ENCODE data around the gene RELB. TPM values are rescaled to one million over a fixed set of nuclear protein-coding genes. Genes with fewer than 3 reads are reported as not detected.
"Not testable (repeated sequence)": the region's sequence is repeated elsewhere in the genome, so short reads cannot be mapped to it uniquely, and the experiment has no call there.

The RELB gene
- total RNA-seq, 4 donors from 2014 or later: 8.1 to 15.1 (median 11.7) TPM

DNA sequence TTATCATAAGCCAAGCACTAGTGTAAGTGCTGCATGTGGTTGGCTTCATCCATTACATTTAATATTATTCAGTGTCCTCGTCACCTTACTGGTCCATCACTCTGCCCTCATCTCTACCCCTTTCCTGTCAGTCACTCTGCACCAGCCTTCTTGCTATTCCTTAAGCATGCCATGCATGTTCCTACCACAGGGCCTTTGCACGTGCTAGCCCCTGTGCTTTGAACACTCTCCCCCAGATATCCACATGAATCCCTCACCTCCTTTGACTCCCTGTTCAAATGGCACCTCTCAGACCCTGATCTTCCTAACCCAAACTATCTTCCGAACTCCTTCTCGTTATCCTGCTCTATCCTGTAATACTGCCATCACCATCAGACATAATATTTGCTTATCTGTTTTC lies 3.2 kb upstream of the RELB start:
- WGBS, 2 donors: 88 to 90% methylated on average over 4 of the region's 4 CpGs
- DNase-seq (ENCODE audit: low spot score in 2 of 2): no peak
- no peak overlapping the region for H3K4me3 ChIP-seq (ENCODE audit: low read depth, poor library complexity, severe bottlenecking)

DNA sequence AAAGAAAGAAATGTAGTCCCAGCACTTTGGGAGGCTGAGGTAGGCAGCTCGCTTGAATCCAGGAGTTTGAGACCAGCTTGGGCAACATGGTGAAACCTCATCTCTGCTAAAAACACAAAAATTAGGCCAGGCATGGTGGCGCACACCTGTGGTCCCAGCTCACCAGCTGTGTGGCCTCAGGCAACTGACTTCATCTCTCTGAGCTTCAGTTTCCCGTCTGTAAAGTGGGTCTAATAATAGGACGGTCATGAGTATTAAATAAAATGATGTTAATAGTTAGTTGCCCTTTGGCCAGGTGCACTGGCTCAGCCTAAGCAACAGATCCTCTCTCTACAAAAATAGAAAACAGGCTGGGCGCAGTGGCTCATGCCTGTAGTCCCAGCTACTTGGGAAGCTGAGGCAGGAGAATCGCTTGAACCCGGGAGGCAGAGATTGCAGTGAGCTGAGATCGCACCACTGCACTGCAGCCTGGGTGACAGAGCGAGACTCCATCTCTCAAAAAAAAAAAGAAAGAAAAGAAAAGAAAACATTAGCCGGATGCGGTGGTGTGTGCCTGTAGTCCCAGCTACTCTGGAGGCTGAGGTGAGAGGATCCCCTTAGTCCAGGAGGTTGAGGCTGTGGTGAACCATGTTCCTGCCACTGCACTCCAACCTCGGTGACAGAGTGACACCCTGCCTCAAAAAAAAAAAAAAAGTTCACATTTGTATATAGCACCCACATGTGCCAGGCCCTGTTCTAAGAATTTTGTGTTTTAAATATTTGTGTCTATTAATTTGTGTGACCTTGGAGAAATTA lies 1.9 kb upstream of the RELB start:
- H3K4me3 ChIP-seq (ENCODE audit: low read depth, poor library complexity, severe bottlenecking); intact Hi-C loops (cut with DNase I; ENCODE audit: low total_unique reads); DNase-seq (ENCODE audit: low spot score in 2 of 2): not testable (repeated sequence)
- WGBS, 2 donors: 66 to 76% methylated on average over 12 of the region's 12 CpGs

More for the DNA sequence above, 3.2 kb upstream of the RELB start:
- intact Hi-C loops (cut with DNase I; ENCODE audit: low total_unique reads): no loop called here
- TF ChIP-seq, protein P1, sequence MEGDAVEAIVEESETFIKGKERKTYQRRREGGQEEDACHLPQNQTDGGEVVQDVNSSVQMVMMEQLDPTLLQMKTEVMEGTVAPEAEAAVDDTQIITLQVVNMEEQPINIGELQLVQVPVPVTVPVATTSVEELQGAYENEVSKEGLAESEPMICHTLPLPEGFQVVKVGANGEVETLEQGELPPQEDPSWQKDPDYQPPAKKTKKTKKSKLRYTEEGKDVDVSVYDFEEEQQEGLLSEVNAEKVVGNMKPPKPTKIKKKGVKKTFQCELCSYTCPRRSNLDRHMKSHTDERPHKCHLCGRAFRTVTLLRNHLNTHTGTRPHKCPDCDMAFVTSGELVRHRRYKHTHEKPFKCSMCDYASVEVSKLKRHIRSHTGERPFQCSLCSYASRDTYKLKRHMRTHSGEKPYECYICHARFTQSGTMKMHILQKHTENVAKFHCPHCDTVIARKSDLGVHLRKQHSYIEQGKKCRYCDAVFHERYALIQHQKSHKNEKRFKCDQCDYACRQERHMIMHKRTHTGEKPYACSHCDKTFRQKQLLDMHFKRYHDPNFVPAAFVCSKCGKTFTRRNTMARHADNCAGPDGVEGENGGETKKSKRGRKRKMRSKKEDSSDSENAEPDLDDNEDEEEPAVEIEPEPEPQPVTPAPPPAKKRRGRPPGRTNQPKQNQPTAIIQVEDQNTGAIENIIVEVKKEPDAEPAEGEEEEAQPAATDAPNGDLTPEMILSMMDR (IDR thresholded peaks at IDR 0.05): no peak
- no peak for TF ChIP-seq POLR2A (IDR thresholded peaks at IDR 0.05)

DNA sequence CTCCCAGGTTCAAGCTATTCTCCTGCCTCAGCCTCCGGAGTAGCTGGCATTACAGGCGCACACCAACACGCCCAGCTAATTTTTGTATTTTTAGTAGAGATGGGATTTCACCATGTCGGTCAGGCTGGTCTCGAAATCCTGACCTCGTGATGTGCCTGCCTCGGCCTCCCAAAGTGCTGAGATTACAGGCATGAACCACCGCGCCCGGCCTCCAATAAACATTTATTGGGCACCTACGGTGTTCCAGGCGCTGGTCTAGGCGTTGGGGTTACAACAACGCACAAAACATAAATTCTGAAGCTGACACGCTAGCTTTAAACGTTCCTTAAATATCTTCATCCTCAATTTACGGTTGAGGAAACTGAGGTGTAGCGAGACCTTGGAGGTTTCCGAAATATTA lies 599 bp upstream of the RELB start:
- intact Hi-C loops (cut with DNase I; ENCODE audit: low total_unique reads); DNase-seq (ENCODE audit: low spot score in 2 of 2); H3K4me3 ChIP-seq (ENCODE audit: low read depth, poor library complexity, severe bottlenecking): not testable (repeated sequence)
- WGBS, 2 donors: 60 to 71% methylated on average over 19 of the region's 19 CpGs

DNA sequence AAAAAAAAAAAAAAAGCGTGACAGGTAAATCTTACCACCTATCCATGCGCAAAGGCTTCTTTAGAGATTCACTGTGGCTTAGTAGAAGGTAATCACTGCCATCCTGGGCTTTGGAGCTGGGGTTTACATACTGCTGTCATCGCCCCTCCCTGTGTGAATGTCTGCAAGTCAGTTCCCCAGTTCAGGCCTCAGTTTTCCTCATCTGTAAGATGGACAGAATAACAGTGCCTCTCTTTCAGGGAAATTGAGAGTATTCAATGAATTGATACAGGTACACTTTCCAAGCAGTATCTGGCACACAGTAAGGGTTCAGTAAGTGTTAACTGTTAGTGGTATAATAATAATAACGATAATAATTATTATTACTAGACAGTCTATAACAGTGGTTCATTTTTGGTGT lies 2.2 kb downstream of the RELB start:
- WGBS, 2 donors: 93 to 99% methylated on average over 4 of the region's 4 CpGs

DNA sequence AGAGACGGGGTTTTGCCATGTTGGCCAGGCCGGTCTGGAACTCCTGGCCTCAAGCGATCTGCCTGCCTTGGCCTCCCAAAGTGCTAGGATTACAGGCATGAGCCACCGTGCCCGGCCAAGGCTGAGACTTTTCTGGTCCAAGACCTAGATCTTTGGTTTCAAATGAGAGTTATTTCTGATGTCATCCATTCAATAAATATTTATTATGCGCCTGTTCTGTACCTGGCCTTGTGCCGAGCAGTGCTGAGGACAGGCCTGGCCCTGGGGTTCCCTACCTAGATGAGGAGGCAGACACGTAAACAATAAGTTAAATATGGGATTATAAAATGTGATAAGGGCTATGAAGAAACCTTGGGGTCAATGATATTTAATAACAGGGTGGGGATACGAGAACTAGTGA lies 4.5 kb downstream of the RELB start:
- 90 to 91% methylated on average over 9 of the region's 9 CpGs for WGBS, 2 donors
- no peak overlapping the region for H3K4me3 ChIP-seq (ENCODE audit: low read depth, poor library complexity, severe bottlenecking)
- TF ChIP-seq, protein P1 (IDR thresholded peaks at IDR 0.05): no peak
- no peak for TF ChIP-seq POLR2A (IDR thresholded peaks at IDR 0.05)
- intact Hi-C loops (cut with DNase I; ENCODE audit: low total_unique reads): no loop called here
- no peak for DNase-seq (ENCODE audit: low spot score in 2 of 2)

More for the DNA sequence above, 2.2 kb downstream of the RELB start:
- no peak for DNase-seq (ENCODE audit: low spot score in 2 of 2)
- no peak overlapping the region for H3K4me3 ChIP-seq (ENCODE audit: low read depth, poor library complexity, severe bottlenecking)
- intact Hi-C loops (cut with DNase I; ENCODE audit: low total_unique reads): no loop called here
- TF ChIP-seq POLR2A (IDR thresholded peaks at IDR 0.05): no peak
- TF ChIP-seq, protein P1 (IDR thresholded peaks at IDR 0.05): no peak

DNA sequence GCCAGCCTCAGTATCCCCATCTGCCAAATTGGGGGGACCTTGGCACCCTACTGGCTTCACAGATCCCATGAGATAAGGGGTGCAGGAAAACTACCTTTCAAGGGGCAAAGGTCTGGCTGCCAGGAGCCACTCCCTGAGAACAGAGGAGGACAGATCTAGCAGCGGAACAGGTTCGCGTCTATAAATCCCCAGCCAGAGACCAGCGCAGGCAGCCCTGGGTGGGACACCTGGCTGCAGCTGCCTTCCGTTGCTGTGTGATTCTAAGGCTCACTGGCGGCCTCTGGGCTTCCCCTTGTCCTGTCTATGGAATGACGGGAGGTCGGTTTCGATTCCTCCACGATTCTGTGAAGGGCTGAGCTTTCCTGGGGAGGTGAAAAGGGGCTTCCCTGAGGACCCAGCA lies 7.3 kb downstream of the RELB start:
- intact Hi-C loops (cut with DNase I; ENCODE audit: low total_unique reads): no loop called here
- no peak for TF ChIP-seq POLR2A (IDR thresholded peaks at IDR 0.05)
- TF ChIP-seq, protein P1 (IDR thresholded peaks at IDR 0.05): no peak
- 80 to 89% methylated on average over 10 of the region's 10 CpGs for WGBS, 2 donors
- no peak for DNase-seq (ENCODE audit: low spot score in 2 of 2)
- no peak overlapping the region for H3K4me3 ChIP-seq (ENCODE audit: low read depth, poor library complexity, severe bottlenecking)
